Endothelial cell (in vitro differentiated cells): Measurements from ENCODE around the gene LYZ. TPM values are rescaled to one million over a fixed set of nuclear protein-coding genes. Genes with fewer than 3 reads are reported as not detected.

Experiments
- DNase-seq: peaks from one replicate; pipeline ENCODE4 v3.0.0; 2021; ENCODE audit warnings: low spot score
- H3K27ac Mint-ChIP-seq: one replicate; pipeline ENCODE4 v1.8.0; 2021; ENCODE audit warnings: mixed read lengths, inconsistent platforms; ENCODE audit not compliant: unreplicated experiment
- H3K27me3 Mint-ChIP-seq: one replicate; pipeline ENCODE4 v1.8.0; 2021; ENCODE audit warnings: mild to moderate bottlenecking, moderate library complexity, mixed read lengths, inconsistent platforms; ENCODE audit not compliant: unreplicated experiment
- H3K36me3 Mint-ChIP-seq: one replicate; pipeline ENCODE4 v1.8.0; 2021; ENCODE audit warnings: mild to moderate bottlenecking, low read depth, mixed read lengths, inconsistent platforms; ENCODE audit not compliant: unreplicated experiment
- H3K4me1 Mint-ChIP-seq: one replicate; pipeline ENCODE4 v1.8.0; 2021; ENCODE audit warnings: mild to moderate bottlenecking, mixed read lengths, inconsistent platforms; ENCODE audit not compliant: unreplicated experiment
- H3K4me3 Mint-ChIP-seq: one replicate; pipeline ENCODE4 v1.8.0; 2021; ENCODE audit warnings: mild to moderate bottlenecking, mixed read lengths, inconsistent platforms; ENCODE audit not compliant: unreplicated experiment
- H3K9me3 Mint-ChIP-seq: one replicate; pipeline ENCODE4 v1.8.0; 2021; ENCODE audit warnings: mixed read lengths, inconsistent platforms; ENCODE audit not compliant: unreplicated experiment
- CTCF ChIP-seq: fragments of 200-600 bp; sonication (generic); IDR thresholded peaks from one replicate; pipeline ENCODE4 v1.5.0; 2021; ENCODE audit warnings: antibody characterized with exemption; ENCODE audit not compliant: unreplicated experiment
- total RNA-seq: library from RNA; stranded (reverse); fragmentation: NEBNext Ultra II Directional; extraction: Animal tissue kit (Norgen Biotek cat#: 25700); gene quantifications from one replicate; pipeline ENCODE4 v1.2.1, GENCODE V29; 2021; ENCODE audit not compliant: unreplicated experiment

The LYZ gene
- total RNA-seq, 1 donor from 2014 or later: 3.6 TPM

DNA sequence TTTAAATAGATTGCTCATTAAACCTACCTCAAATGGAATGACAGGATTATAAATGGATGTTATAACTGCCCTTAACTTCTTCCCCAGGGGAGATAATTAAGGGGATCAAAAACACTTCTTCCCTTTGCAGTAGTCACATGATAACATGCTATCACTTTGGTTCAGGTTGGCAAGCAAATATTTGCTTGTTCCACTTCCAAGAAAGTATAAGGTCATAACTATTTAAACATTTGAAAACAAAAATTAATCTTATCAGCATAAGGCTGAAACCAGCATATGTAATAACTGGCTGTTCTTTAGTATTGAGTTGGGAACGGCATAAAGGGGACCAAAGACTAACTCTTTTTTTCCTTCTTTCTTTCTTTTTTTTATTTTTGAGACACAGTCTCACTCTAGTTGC lies 2.4 kb upstream of the LYZ start:
- no peak for TF ChIP-seq CTCF
- no peak overlapping the region for H3K27ac Mint-ChIP-seq
- DNase-seq: no peak
- peaks cover 7% of the 10 kb centered on the region for H3K4me1 Mint-ChIP-seq
- no peaks in the 10 kb centered on the region for H3K36me3 Mint-ChIP-seq
- H3K4me3 Mint-ChIP-seq: no peak overlapping the region
- no peaks in the 10 kb centered on the region for H3K27me3 Mint-ChIP-seq
- no peaks in the 10 kb centered on the region for H3K9me3 Mint-ChIP-seq

DNA sequence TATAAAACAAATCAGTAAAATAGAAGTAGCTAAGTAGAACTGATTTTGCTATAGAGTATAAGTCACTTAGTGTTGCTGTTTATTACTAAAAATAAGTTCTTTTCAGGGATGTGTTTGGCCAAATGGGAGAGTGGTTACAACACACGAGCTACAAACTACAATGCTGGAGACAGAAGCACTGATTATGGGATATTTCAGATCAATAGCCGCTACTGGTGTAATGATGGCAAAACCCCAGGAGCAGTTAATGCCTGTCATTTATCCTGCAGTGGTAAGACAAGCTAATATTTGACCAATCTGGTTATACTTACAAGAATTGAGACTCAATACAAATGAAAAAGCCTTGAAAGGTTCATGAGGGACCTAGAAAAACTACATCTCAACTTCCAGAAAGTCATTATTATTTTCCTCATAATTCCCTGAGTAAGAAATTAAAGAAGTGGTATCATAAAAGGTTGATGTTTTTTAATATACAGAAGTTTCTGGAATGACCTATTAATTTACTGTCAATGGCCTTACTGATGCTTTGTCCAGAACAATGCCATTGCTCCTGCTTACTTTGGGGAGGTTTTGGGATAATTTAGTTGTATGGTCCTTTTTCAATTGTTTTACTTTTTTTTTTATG lies 1.9 kb downstream of the LYZ start:
- peaks cover 14% of the 10 kb centered on the region for H3K4me1 Mint-ChIP-seq
- no peaks in the 10 kb centered on the region for H3K36me3 Mint-ChIP-seq
- TF ChIP-seq CTCF: no peak
- no peak overlapping the region for H3K4me3 Mint-ChIP-seq
- H3K27ac Mint-ChIP-seq: no peak overlapping the region
- H3K9me3 Mint-ChIP-seq: no peaks in the 10 kb centered on the region
- no peak for DNase-seq
- peaks cover 3% of the 10 kb centered on the region for H3K27me3 Mint-ChIP-seq

- H3K27ac Mint-ChIP-seq: no peak overlapping the region
- no peak for DNase-seq
- H3K4me3 Mint-ChIP-seq: no peak overlapping the region
- H3K36me3 Mint-ChIP-seq: no peaks in the 10 kb centered on the region
- TF ChIP-seq CTCF: no peak
- H3K27me3 Mint-ChIP-seq: peaks cover 3% of the 10 kb centered on the region
- no peaks in the 10 kb centered on the region for H3K9me3 Mint-ChIP-seq
- H3K4me1 Mint-ChIP-seq: peaks cover 14% of the 10 kb centered on the region
These were observed 2.6 kb downstream of the LYZ start for GRCh38 chr12:69350777-69351176.

DNA sequence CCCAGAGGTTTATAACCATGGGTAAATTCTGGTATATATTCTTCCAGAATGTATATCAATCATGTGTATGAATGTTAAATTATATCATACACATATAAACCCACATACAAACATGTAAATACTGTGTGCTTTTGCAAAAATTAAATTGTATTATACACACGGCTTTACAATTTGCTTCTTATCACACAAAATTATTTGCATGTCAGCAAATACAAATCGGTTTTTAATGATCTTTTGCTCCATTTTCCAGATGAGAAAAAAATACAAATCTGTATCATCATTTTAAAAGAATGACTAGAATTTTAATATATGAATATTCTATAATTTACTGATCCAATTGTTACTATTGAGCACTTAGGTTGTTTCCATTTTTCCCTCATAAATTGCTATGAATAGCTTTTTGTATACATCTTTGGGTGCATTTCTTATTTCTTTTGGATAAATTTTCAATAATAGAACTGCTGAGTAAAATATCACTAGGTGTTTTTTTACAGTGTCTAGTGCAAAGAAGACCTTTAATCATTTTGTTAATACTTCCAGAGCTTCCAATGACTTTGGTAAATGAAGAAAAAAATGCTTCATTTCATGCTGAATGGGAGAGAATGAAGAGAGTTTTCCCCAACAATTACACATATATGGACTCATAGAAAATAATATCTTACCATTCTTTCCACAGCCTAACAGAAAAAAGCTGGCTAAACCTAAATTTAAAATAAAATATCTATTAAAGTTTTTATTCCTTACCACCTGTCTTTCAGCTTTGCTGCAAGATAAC lies 3.5 kb downstream of the LYZ start:
- TF ChIP-seq CTCF: no peak
- Mint-ChIP-seq H3K4me1 (peaks cover 14% of the 10 kb centered on the region), H3K27me3 (peaks cover 3% of the 10 kb centered on the region), H3K9me3 (no peaks in the 10 kb centered on the region), H3K36me3 (no peaks in the 10 kb centered on the region), H3K27ac (no peak overlapping the region), H3K4me3 (no peak overlapping the region)
- DNase-seq: no peak

GRCh38 chr12:69352904-69353303 lies 4.7 kb downstream of the LYZ start:
- no peak overlapping the region for H3K27ac Mint-ChIP-seq
- H3K36me3 Mint-ChIP-seq: no peaks in the 10 kb centered on the region
- no peak for DNase-seq
- peaks cover 6% of the 10 kb centered on the region for H3K27me3 Mint-ChIP-seq
- no peak for TF ChIP-seq CTCF
- no peaks in the 10 kb centered on the region for H3K9me3 Mint-ChIP-seq
- peaks cover 14% of the 10 kb centered on the region for H3K4me1 Mint-ChIP-seq
- no peak overlapping the region for H3K4me3 Mint-ChIP-seq
